Daoy (cell line): ENCODE measurements around the gene PIGQ. TPM values are rescaled to one million over a fixed set of nuclear protein-coding genes. Genes with fewer than 3 reads are reported as not detected.

Source experiments
- DNase-seq: peaks from one replicate; pipeline ENCODE4 v3.0.0-alpha.2; 2015; ENCODE audit warnings: low read depth
- total RNA-seq: library from RNA; depleted of rRNA; stranded (reverse); fragments of >200 nt; shearing (Covaris generic); gene quantifications from 2 replicates; pipeline ENCODE4 v1.2.3, GENCODE V29; 2014; rRNA removed

Gene PIGQ
- total RNA-seq, 1 experiment from 2014 or later, result 16.3 TPM

- DNase-seq, result no peak
Measured at GRCh38 chr16:628321-629061, 58.7 kb downstream of the PIGQ start.

- no peak for DNase-seq
Measured at GRCh38 chr16:629185-629832, 59.5 kb downstream of the PIGQ start.

GRCh38 chr16:629833-630248 lies 60.1 kb downstream of the PIGQ start:
- DNase-seq, result no peak

DNA sequence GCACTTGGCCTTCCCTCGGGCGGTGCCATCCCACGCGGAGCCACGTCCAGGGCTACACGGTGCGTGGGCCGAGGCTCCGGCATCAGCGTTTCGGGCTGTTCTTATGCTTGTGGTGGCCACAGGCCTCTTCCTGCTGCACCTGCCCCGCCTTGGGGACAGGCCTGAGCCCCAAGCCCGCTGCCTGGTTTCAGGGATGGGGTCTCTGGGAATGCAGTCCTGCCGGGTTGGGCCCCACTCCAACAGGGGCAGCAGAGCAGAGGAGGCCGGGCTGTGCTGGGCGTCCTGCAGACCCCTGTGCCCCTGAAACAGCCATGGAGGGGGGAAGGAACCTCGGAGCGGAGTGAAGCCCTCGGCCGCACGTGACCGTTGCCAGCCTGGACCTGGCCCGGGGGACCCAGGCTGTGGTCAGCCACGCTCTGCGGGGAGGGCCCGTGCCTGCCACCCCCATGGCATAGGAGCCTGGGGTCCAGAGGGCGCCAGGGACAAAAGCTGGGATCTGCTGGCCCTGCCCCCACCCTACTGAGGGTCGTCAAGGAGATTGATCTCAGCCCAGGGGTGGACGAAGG lies 60.6 kb downstream of the PIGQ start:
- no peak for DNase-seq

GRCh38 chr16:630815-631405 lies 61.1 kb downstream of the PIGQ start, which contains the start of gene WFIKKN1:
Gene WFIKKN1 (plus strand): TSS chr16:630985. CDS start chr16:631254, 269 bp downstream.
- DNase-seq, result no peak

DNA sequence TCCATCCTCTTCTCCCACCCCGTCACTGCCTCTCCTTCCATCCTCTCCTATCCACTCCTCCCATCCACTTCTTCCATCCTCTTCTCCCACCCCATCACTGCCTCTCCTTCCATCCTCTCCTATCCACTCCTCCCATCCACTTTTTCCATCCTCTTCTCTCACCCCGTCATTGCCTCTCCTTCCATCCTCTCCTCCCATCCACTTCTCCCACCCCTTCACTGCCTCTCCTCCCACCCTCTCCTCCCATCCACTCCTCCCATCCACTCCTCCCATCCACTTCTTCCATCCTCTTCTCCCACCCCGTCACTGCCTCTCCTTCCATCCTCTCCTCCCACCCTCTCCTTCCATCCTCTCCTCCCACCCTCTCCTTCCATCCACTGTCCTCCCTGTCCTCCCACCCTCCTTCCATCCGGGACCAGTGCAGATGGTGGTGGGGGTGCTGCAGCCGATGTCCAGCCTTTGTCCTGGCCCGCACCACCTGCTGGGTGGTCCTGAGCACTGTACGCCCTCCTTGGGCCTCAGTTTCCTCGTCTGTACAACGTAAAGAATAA lies 62.1 kb downstream of the PIGQ start:
- no peak for DNase-seq

- no peak for DNase-seq
Measured at GRCh38 chr16:632486-633335, 62.9 kb downstream of the PIGQ start.

- no peak for DNase-seq
Measured at GRCh38 chr16:633336-634050, 63.7 kb downstream of the PIGQ start.

Other genes starting within 250 kb of the PIGQ start
- 18.1 and 19.3 TPM in 2 replicates for gene AXIN1, start 217.2 kb upstream of the PIGQ start, total RNA-seq
- 128 and 141 TPM in 2 replicates for gene MRPL28, start 199.4 kb upstream of the PIGQ start, total RNA-seq
- gene PGAP6, start 188.0 kb upstream of the PIGQ start, total RNA-seq, result 12.1 and 22.1 TPM in 2 replicates
- 35.6 and 39.9 TPM in 2 replicates for gene NME4, start 172.8 kb upstream of the PIGQ start, total RNA-seq
- 1.3 and 4.2 TPM in 2 replicates for gene DECR2, start 168.1 kb upstream of the PIGQ start, total RNA-seq
- 6.2 and 10.4 TPM in 2 replicates for gene RAB11FIP3, start 144.3 kb upstream of the PIGQ start, total RNA-seq
- gene CAPN15, start 42.3 kb upstream of the PIGQ start, total RNA-seq, result 23.3 and 23.4 TPM in 2 replicates
- 0.23 TPM in 1 of 2 replicates, not detected in the other for gene PRR35, start 9.6 kb upstream of the PIGQ start, total RNA-seq
- gene NHLRC4, start 3.0 kb upstream of the PIGQ start, total RNA-seq, result 0.17 TPM in 1 of 2 replicates, not detected in the other
- gene RAB40C, start 20.1 kb downstream of the PIGQ start, total RNA-seq, result 7.6 and 20.6 TPM in 2 replicates
- 0.09 TPM in 1 of 2 replicates, not detected in the other for gene WFIKKN1, start 61.0 kb downstream of the PIGQ start, total RNA-seq
- 82.5 and 97.6 TPM in 2 replicates for gene METTL26, start 66.3 kb downstream of the PIGQ start, total RNA-seq
- gene MCRIP2, start 71.9 kb downstream of the PIGQ start, total RNA-seq, result 39.1 and 39.2 TPM in 2 replicates
- 11.7 and 20.9 TPM in 2 replicates for gene WDR90, start 79.4 kb downstream of the PIGQ start, total RNA-seq
- 38.7 and 42.9 TPM in 2 replicates for gene RHOT2, start 98.2 kb downstream of the PIGQ start, total RNA-seq
- gene RHBDL1, start 105.7 kb downstream of the PIGQ start, total RNA-seq, result 0.11 and 1.5 TPM in 2 replicates
- 115 and 118 TPM in 2 replicates for gene STUB1, start 110.4 kb downstream of the PIGQ start, total RNA-seq
- gene JMJD8, start 114.4 kb downstream of the PIGQ start, total RNA-seq, result 31.4 and 37.1 TPM in 2 replicates
- 1.9 and 2.2 TPM in 2 replicates for gene WDR24, start 120.4 kb downstream of the PIGQ start, total RNA-seq
- 0.51 TPM in 1 of 2 replicates, not detected in the other for gene FBXL16, start 135.8 kb downstream of the PIGQ start, total RNA-seq
- 40.9 and 60.0 TPM in 2 replicates for gene METRN, start 145.2 kb downstream of the PIGQ start, total RNA-seq
- 29.8 and 54.9 TPM in 2 replicates for gene ANTKMT, start 151.2 kb downstream of the PIGQ start, total RNA-seq
- 0.23 and 0.24 TPM in 2 replicates for gene CCDC78, start 156.5 kb downstream of the PIGQ start, total RNA-seq
- 3.3 and 4.3 TPM in 2 replicates for gene HAGHL, start 157.1 kb downstream of the PIGQ start, total RNA-seq
- gene CIAO3, start 171.0 kb downstream of the PIGQ start, total RNA-seq, result 20.0 and 23.7 TPM in 2 replicates
- gene MSLN, start 190.8 kb downstream of the PIGQ start, total RNA-seq, result not detected in 2 replicates
- 36.9 and 38.6 TPM in 2 replicates for gene RPUSD1, start 218.4 kb downstream of the PIGQ start, total RNA-seq
- gene CHTF18, start 218.7 kb downstream of the PIGQ start, total RNA-seq, result 18.1 and 19.3 TPM in 2 replicates
- not detected in 2 replicates for gene GNG13, start 230.8 kb downstream of the PIGQ start, total RNA-seq